ENCODE results near the gene HACL1.

GRCh38 chr3:15562560-15562959, 38.8 kb downstream of the HACL1 start:
- TF ChIP-seq CTCF (conservative IDR thresholded peaks at IDR 0.05; ENCODE audit: low read depth, low read length) (no peak), EZH2 (IDR thresholded peaks at IDR 0.05; ENCODE audit: borderline replicate concordance, low read depth, low read length, poor library complexity, severe bottlenecking) (no peak)
